DLD1 (cell line): ENCODE data around the gene ITIH4.
"Not testable (repeated sequence)": the region's sequence is repeated elsewhere in the genome, so short reads cannot be mapped to it uniquely, and the experiment has no call there.

Experiments
- in situ Hi-C: cut with HindIII; loops from 2 replicates; pipeline ENCODE4 v1.10.0; 2017; ENCODE audit warnings: low sequenced_read_pairs

Gene ITIH4

GRCh38 chr3:52787246-52787645 is 43.2 kb downstream of the ITIH4 start:
- in situ Hi-C loops, result no loop called here

GRCh38 chr3:52786330-52787215 is 43.9 kb downstream of the ITIH4 start:
- in situ Hi-C loops, result no loop called here

DNA sequence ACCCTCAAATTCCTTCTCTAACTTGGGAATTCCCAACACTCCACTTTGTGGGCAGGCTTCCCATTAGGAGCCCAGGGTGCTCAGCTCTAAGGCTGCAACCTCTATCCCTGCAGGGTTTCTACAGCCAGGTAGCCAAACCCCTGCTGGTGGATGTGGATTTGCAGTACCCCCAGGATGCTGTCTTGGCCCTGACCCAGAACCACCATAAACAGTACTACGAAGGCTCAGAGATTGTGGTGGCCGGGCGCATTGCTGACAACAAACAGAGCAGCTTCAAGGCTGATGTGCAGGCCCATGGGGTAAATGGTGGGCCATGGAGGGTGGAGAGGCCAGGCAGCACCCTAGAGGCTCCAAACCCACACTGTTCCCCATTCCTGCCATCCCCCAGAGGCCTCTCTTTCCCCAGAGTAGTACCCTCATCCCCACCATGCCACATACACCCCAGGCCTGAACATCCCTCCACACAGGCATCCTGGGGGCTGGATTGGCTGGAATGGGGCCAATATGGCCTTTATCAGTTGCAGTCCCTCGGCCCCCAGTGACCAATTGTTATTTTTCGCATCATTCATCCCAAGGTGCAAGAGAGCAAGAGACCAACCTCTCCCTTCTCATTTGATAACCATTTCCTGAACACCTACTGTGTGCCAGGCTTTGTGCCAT is 45.4 kb downstream of the ITIH4 start:
- in situ Hi-C loops, result no loop called here

GRCh38 chr3:52784021-52784621 is 46.4 kb downstream of the ITIH4 start:
- in situ Hi-C loops, result no loop called here

DNA sequence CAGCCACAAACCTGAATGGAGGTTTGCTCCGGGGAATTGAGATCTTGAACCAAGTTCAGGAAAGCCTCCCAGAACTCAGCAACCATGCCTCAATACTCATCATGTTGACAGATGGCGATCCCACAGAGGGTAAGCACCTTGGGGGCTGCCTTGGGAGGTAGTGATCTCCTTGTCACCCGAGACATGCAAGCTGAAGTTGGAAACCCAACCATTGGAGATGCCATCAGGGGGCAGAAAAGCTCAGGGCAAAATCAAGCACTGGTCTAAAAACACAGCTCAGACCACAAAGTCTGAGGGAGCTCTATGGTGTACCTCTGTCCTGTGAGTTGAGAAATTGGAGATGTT is 47.3 kb downstream of the ITIH4 start:
- in situ Hi-C loops, result no loop called here

DNA sequence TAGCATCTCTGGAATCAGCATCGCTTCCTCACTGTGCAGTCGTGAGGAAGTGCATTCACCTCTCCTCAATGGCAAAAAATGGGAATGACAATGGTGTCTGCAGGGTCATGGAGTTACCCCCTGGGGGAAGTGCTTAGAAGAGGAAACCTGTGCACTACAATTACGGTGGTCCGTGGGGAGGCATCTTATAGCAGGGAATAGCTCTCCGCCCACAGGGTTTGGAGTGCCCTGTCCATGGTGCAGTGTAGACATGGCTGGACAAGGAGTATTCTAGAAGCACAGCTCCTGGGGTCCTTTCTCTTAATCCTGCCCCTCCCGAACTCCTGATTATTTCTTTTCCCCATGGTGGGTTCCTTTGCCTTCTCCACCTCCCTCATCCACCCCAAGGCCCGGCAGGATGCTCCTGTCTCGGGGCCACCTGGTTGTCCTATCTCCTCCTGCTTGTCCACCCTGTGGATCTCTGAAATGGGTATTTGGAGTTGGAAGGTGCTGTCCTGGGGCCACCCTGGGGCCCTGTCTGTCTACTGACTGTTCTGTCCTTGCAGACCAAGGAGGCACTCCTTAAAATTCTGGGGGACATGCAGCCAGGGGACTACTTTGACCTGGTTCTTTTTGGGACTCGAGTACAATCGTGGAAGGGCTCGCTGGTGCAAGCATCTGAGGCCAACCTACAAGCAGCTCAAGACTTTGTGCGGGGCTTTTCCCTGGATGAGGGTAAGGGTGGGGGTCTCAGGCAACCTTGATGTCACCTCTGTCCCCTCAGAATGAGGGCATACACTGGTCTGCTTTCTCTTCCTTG is 47.9 kb downstream of the ITIH4 start:
- in situ Hi-C loops, result no loop called here

GRCh38 chr3:52781741-52782140 is 48.7 kb downstream of the ITIH4 start:
- in situ Hi-C loops, result no loop called here

DNA sequence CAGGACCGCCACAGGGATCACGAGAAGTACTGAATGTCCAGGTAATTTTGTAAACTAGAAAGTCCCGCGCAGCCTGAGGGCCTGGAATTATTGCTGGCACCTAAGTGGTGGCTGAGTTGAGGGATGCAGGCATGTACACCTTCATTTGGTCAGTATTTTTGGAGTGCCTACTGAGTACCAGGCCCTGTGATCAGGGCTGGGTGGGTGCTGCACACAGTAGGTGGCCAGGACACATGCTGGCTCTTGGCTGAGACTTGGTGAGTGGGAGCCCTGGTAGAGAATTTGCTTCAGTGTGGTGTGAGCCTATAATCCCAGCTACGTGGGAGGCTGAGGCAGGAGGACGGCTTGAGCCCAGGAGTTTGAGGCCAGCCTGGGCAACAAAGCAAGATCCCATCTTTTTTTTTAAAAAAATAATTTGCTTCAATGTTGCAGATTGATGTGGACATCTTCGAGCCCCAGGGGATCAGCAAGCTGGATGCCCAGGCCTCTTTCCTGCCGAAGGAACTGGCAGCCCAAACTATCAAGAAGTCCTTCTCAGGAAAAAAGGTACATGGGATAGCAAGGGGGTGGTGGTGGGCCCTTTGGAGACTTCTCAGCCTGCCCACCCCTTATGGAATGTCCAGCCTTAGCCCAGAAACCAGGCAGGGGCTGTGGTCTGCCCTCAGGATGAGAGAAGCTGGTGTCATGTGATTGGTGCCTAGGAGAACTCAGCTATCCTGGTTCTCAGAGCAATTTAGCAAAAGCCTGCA is 50.5 kb downstream of the ITIH4 start:
- in situ Hi-C loops, result no loop called here

GRCh38 chr3:52779011-52779836 is 51.2 kb downstream of the ITIH4 start:
- in situ Hi-C loops, result no loop called here

DNA sequence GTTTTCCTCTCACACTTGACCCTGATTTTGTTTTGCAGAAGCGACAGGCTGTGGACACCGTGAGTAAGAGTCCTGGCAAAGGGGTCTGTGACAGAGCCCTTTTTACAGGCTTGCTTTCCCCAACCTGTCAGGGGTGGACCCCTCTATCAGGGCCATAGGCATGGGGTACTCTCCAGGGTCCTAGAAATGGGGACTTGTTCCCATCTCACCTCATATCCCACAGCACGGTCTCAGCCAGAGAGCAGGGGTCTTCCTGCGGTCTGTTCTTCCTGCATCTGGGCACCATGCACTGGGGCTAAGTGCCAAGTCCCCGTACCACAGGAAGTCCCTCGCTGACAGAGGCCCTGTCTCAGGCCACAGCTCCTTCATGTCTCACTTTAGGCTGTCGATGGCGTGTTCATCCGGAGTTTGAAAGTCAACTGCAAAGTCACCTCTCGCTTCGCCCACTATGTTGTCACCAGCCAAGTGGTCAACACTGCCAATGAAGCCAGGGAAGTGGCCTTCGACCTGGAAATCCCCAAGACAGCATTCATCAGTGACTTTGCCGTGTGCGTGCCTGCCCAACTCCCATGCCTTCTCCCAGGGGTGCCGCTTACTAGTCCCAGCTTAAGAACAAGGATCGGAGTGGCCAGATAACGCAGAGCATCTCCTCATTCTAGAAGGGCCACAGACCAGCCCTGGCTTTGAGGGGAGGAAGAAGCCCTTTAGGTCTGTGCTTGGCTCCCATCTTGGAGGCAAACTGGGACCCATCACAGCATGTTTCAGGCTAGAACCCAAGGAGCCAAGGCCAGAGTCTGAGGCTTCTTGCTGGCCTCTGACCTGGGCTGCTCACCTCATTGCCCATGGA is 52.3 kb downstream of the ITIH4 start:
- in situ Hi-C loops, result no loop called here

DNA sequence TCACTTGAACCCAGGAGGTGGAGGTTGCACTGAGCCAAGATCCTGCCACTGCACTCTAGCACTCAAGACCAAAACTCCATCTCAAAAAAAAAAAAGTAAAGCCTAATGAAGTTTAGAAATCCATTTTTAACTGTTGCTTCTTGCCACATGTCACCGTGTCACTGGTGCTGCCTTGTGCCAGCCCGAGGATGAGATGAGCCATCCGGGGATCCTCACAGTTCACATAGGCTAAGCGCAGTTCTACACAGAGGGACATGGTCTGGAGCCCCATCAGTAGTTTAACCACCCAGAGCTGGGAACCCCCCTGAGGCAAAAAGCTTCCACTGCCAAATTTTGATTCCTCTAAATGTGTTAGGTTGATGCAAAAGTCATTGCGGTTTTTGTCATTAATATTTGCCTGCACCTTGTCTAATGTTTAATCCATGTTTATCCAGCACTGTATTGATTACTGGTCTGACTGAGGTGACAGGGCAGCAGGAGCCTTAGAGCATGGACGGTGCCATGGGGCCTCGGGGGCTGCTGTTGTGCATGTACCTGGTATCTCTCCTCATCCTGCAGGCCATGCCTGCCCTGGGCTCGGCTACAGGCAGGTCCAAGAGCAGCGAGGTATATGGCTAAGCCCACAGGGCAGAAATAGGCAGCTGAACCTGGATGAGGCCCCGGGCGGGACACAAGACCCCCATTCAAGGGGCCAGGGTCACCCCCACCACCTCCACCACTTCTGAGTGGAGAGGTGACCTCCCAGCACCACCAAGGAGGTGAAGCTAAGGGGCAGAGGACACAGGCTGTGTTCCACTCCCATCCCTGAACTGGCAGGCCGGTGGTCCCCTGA is 53.1 kb downstream of the ITIH4 start, which contains the start of gene ITIH1:
ITIH1 (plus strand) TSS at position 473 of the 832 bp plus-strand sequence; CDS start at position 490, 17 bp downstream.
- in situ Hi-C loops, result no loop called here

- in situ Hi-C loops, result not testable (repeated sequence)
Measured at GRCh38 chr3:52776486-52776885, 54.0 kb downstream of the ITIH4 start.

- in situ Hi-C loops, result no loop called here
Measured at GRCh38 chr3:52775877-52776276, 54.6 kb downstream of the ITIH4 start.

DNA sequence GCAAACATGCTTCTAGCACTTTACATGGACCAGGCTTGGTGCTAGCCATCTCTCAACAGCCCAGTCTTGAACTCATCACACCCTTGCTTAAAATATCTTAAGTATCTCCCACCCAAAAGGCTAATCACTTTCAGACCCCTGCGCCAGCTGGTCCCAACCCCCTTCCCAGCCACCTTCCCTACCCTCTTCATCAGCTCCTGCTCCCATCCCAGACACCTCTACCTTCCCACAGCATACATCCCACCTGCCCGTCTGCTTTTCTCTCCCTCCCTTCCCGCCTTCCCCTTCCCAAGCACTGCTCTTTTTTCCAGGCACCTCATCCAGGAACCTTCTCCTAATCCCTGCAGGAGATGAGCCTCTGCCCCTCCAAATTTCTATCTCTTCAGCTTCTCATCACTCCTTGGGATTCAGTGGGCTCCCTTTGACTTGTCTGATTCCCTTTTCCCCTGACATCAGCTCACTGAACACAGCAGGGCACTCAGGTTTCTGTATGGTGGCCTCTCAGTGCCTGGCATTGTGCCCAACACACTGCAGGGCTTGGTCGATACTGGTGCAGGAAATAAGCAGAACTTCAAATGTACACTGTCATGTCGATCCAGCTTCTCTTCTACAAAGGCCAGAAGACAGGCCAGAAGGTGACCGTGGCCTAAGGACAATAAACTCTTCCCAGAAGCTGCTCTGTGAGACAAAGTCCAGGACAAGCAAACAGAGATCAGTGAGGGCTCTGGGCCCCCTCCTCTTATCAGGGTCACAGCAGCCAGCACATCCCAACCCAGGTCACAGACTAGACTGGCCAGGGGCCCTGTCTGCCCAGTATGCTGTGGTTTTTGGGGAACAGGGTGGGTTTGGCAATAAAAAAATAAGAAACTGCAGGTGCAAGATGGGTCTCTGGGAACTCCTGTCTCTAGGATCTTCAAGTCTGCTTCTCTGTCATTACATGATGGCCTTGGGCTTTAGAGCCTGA is 55.3 kb downstream of the ITIH4 start:
- in situ Hi-C loops, result no loop called here

DNA sequence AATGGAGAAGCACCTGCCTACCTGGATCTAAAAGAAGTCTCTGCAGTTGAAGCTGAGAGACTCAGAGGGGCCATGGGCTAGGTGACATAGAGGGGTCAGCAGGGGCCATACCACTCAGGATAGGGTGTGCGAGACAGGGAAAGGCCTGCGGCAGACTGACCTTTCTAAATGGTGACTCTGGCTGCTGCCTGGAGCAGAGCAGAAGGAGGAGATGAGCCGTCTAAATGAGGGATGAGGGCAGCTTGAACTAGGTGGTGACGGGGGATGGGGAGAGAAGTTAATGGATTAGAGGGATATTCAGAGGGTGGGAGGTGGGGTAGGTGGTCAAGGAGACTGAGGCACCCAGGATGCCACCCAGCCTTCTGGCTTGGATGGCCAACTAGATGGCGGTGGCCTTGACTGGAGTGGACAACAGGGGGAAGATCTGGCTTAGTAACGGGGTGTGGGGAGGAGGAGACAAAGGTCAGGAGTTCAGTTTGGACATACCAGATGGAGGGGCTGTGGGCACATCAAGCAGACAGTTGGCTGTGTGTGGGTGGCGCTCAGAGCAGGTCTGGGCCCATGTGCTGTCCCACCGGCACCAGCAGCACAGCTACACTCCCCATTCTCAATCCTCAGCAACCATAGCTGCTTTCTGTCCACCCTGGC is 56.3 kb downstream of the ITIH4 start:
- in situ Hi-C loops, result no loop called here
